Measurements from ENCODE around the gene DCD.
A peak's percentile ranks its signal among the peaks of the same experiment; 100 is the strongest.
"Not testable (repeated sequence)": the region's sequence is repeated elsewhere in the genome, so short reads cannot be mapped to it uniquely, and the experiment has no call there.

DCD gene

DNA sequence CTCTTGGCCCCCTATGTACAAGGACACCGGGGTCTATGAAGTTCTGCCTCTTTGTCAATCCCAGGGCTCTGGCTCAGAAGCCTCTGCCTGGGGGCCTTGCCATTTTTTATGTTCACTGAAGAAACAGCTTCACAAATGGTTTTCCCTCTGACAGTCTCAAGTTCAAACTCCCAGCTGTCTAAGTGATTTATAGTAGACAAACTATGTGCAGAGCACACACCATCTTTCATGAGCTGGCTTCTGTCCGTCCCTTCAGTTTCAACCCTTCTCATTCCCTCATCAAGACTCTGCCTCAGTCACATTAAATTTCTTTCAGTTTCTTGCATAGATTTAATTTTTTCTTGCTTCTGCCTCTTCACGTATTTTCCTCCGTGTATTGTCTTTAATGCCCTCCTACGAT is 2.7 kb upstream of the DCD start:
- DNase-seq: no peak

GRCh38 chr12:54650409-54650808 is 2.2 kb upstream of the DCD start:
- DNase-seq: no peak

- no peak for DNase-seq
These were observed 1.7 kb upstream of the DCD start for GRCh38 chr12:54649825-54650224.

- no peak for DNase-seq
These were observed 6.6 kb downstream of the DCD start for GRCh38 chr12:54641554-54641953.

GRCh38 chr12:54641089-54641488 is 7.1 kb downstream of the DCD start:
- no peak for DNase-seq

DNA sequence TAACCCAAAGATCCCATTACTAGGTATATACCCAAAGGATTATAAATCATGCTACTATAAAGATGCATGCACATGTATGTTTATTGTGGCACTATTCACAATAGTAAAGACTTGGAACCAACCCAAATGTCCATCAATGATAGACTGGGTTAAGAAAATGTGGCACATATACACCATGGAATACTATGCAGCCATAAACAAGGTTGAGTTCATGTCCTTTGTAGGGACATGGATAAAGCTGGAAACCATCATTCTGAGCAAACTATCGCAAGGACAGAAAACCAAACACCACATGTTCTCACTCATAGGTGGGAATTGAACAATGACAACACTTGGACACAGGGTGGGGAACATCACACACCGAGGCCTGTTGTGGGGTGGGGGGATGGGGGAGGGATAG is 9.1 kb downstream of the DCD start:
- DNase-seq: not testable (repeated sequence)

DNA sequence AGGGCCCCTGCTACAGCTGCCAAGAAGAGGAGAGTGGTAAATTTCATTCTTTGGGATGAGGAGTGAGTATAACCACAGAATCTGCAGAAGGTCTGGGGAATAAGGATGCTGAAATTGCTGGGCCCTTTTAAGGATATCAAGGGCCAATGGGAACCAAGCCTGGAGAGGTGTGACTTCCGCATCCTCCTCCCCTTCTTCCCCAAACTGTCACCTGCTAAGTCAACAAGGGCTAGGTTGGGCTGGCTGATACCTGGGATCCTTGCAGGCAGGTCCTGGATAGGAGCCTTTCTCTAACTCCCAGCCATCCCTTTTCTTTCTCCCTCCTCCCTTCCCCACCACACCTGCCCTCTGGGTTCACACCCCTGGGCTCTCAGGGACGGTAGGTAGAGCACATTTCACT is 13.4 kb downstream of the DCD start, which contains the start of gene LACRT:
Gene LACRT, minus strand, starts transcription at position 101 of the 400 bp plus-strand sequence. Its CDS starts 54 bp downstream, at position 47.
- no peak for DNase-seq

- DNase-seq: no peak
These were observed 16.0 kb downstream of the DCD start for GRCh38 chr12:54631988-54632728.

GRCh38 chr12:54631551-54631950 is 16.6 kb downstream of the DCD start:
- no peak for DNase-seq

- DNase-seq: no peak
These were observed 18.2 kb downstream of the DCD start for GRCh38 chr12:54629925-54630324.

DNA sequence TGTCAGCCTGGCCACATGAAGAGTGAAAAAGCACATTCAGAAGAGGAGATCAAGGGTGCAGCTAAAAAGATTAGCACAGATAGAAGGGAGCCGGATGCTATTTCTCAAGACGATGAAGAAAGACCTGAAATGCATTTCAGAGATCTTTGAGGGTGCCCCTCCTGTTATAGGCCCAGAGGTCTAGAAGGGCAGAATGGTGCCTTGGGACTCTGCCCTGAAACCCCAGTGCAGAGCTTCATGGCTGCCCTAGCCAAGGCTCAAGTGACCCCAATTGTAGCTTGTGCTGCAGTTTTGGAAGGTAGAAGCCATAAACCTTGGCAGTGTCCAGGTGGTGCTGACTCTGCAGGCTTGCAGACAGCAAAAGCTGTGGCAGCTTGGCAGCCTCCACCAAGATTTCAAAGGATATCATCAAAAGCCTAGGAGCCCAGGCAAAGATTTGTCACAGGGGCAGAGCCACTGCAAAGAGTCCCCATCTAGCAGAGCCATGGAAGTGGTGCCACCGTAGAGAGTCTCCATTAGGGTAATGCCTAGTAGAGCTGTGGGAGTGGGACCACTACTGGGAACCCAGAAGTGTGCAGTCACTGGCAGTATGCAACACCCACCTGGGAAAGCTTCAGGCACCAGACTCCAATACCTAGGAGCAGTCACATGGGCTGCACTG is 19.8 kb downstream of the DCD start:
- no peak for DNase-seq

DNA sequence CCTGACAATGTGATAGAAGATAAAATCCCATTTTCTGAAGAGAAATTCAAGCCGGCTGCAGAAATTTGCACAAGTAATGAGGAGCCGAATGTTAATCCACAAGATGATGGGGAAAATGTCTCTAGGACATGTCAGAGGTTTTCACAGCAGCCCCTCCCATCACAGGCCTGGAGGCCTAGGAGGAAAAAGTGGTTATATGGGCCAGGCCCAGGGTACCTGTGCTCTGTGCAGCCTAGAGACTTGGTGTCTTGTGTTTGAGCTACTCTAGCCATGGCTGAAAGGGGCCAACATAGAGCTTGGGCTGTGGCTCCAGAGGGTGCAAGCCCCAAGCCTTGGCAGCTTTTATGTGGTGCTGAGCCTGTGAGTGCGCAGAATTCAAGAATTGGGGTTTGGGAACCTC is 20.9 kb downstream of the DCD start:
- no peak for DNase-seq

- no peak for DNase-seq
These were observed 22.6 kb downstream of the DCD start for GRCh38 chr12:54625598-54625997.

DNA sequence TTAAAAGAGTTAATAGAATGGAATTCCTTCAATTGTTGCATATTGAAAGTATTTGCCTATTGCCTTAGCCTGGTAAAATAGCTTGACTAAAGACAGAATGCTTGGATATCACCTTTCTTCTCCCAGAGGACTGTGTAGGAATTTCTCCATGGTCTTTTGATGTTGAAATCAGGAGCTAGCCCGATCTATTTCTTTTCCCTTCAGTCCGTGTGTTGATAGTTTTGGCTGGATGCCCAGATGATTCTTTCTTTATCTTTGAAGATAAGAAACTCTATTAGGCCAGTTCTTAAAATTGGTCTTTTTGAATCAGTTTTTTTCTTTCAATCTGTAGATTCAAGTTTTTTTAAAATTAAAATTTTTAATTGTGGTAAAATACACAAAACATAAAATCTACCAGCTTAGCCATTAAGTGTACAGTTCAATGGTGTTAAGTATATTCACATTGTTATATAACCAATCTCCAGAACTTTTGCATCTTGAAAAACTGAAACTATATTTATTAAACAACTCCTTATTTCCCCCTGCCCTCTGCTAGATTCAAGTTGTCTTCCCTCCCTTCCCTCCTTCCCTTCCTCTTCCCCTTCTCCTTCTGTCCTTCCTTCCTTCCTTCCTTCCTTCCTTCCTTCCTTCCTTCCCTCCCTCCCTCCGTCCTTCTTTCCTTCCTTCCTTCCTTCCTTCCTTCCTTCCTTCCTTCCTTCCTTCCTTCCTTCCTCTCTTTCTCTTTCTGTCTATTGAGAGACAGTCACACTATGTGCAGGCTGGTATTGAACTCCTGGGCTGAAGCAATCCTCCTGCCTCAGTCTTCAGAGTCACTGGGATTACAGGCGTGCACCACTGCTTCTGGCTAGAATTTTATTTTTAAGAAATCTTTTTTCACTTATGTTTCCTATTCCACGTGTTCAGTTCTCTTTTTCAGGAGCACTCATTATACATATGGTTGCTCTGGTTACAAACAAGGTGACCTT is 23.6 kb downstream of the DCD start:
- DNase-seq: no peak

DNA sequence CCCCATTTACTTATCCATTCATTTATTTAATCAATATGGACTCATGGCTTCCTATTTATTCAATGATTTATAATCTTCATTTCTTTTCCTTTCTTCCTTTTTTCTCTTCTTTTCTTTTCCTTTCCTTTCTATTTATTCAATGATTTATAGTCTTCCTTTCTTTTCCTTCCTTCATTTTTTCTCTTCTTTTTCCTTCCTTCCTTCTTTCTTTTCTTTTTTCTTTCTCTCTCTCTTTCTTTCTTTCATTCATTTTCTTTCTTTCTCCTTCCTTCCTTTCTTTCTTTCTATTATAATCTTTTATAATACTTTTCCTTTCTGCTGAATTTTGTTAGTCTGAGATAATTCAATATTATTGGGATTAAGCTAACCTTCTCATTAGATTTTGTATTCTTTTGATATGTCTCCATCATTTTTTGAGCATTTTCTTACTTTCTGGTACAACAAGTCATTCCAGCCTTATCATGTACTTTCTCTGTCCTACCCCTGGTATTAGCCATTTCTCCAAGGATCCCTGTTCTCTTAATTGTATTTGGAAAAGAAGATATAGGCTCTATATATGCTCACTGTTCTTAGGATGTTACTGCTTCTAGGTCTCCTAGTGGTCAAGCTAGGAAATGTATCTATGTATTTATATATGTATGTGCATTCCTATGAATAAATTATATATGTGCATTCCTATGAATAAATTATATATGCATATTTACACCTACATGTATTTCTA is 25.5 kb downstream of the DCD start:
- DNase-seq: peak; percentile 28

DNA sequence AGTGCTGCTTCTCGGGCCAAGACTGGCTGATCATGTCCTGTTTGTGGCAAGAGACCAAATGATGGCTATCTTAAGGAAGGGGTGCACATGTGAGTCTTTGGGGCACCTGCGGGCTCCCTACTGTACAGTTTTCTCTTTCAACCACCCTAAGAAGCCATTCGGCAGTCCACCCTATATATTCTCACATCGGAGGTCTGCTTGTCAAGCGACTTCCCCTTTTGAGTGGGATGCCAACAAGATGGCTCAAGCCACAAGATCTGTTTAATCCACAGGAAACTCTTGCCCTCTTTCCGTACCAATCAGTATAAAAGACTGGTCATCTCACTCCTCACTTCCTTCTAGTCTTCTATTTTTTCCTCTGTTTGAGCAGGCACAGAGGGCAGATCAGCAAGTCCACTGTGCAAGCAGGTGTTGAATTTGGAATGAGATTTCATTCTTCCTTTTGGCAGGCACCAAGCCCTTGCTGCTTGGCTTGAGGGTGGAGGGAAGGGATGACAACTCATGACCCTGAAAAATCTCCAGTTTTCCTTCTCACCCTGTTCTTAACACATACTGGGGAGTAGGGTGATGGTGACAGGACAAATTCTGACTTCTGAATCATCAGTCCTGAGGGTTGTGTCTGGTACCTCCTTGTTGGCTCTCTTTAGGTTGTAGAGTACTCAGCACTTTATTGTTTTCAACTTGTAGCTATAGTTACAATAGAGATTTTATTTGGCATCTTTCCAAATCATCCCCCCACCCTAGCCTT is 31.1 kb downstream of the DCD start:
- DNase-seq: no peak

DNA sequence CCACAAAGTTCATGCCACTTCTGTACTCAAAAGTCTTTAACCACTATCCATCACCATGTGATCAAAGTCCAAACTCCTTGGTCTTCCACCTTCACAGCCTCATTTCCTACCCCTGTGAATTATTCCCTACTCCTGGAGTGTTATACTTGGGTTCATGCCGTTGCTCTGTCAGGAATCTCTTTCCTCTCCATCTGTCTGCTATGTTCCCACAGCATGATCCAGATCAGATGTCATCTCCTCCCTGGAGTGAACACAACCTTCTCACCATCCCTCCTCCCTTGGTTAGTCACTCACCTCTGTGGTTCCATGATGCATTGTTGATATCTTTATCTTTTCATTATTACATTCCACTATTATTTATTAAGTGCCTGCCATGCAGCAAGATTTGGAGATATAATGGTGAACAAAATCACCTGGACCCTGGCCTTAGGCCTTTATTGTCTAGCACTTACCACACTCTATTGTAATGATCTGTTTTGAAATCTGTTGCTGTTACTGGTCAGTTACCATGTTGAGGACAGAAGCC is 35.9 kb downstream of the DCD start:
- DNase-seq: no peak

DNA sequence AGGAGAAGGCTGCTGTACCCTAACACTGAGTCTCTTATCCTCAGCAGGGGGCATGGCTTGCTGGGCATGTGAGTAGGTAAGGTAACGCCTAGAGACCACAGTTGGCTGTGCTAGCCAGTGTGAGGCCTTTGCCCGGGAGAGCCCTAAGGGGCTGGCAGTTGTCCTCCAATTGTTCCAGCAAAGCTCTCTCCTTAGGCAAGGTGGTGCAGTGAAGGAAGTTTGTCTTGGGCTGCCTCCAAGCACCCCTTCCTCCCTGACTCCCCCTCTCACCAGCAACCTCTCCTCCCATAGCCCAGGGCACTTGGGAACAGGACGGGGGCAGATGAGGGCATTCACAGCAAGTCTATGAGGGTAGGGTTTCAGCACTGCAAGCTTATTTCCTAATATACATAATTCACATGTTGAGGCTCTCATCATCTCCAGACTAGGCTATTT is 36.4 kb downstream of the DCD start:
- DNase-seq: no peak

- DNase-seq: no peak
These were observed 39.4 kb downstream of the DCD start for GRCh38 chr12:54608769-54609168.

DNA sequence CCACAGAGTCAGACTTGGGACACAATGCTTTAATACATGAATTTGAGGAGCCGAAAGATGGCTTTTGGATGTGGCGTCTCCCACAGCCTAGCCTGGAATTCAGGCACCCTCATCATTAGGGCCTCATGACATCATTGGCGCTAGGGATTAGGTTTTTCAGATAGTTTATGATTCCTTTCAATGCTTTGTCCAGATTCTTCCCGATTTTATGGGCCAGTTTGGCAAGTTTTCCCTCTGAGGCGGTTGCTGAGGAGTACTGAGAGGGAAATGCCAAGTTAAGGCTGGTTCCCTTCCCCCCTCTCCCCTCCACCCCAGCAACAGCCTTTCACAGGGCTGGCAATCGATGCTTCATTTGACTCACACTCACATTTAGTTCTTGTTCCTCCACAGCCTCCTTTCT is 40.0 kb downstream of the DCD start:
- DNase-seq: no peak

- no peak for DNase-seq
These were observed 41.6 kb downstream of the DCD start for GRCh38 chr12:54606556-54606955.
